ENCODE results near the gene NF1. TPM values are rescaled to one million over a fixed set of nuclear protein-coding genes. Genes with fewer than 3 reads are reported as not detected.
A peak's percentile ranks its signal among the peaks of the same experiment; 100 is the strongest.

Gene NF1
- total and polyA plus RNA-seq, 2 of the 13 experiments (the other 11 are each of a cell fraction or from before 2014, with no cell fraction given), result 21.5 to 26.5 TPM

- Histone ChIP-seq H4K20me1 (ENCODE audit: insufficient read depth, low read length) (no peaks in the 10 kb centered on the region), H3K79me2 (ENCODE audit: insufficient read depth, low read length) (peaks cover 32% of the 10 kb centered on the region), H3K4me3 (replicated peaks in 1 of 3; ENCODE audit: insufficient read depth in 1 of 3, low read depth in 2 of 3, low read length in 3 of 3) (peak overlapping the region; percentile 92 to 99 (median 96)), H2AFZ (ENCODE audit: low read length) (peak overlapping the region; percentile 43), H3K4me2 (ENCODE audit: low read depth, low read length) (peak overlapping the region; percentile 66), H3K27me3 (ENCODE audit: control insufficient read depth in 1 of 2, insufficient read depth in 2 of 2, low read length in 2 of 2) (no peaks in the 10 kb centered on the region; a peak in 1 of 5 replicates), H3K9ac (ENCODE audit: insufficient read depth, low read depth, low read length) (peak overlapping the region; percentile 94; the same call in 1 of the 2 replicates), H3K27ac (ENCODE audit: extremely low read length, insufficient read depth, low read length) (peak overlapping the region; percentile 86), H3K36me3 (replicated peaks in 1 of 2; ENCODE audit: control insufficient read depth in 1 of 2, insufficient read depth in 2 of 2, low read length in 2 of 2) (no peaks in the 10 kb centered on the region), H3K9me3 (ENCODE audit: low read length) (no peaks in the 10 kb centered on the region), H3K4me1 (ENCODE audit: insufficient read depth, low read length) (peaks cover 27% of the 10 kb centered on the region)
- ChIA-PET POLR2A (interaction anchor here (0.8 to 1.3 kb wide), 11 partner anchors 10 to 270 kb away, joined by 3 to 5 read pairs (median 3); partner anchors contain the start of gene CRLF3), CTCF (ENCODE audit: low intra/inter-chr PET ratio, low total read pairs) (no interaction called here)
- DNase-seq (ENCODE audit: low spot score) (peak; percentile 63), ATAC-seq (peak; percentile 20), FAIRE-seq (peak; percentile 42)
- TSS peak; percentile 86 for BruUV-seq (replicated peaks)
- WGBS (ENCODE audit: low lambda C conversion rate), result 5% methylated on average over 15 of the region's 17 CpGs
- intact Hi-C loops (cut with micrococcal nuclease; ENCODE audit: unreplicated experiment), result no loop called here
- in situ Hi-C loops (cut with HindIII; ENCODE audit: extremely low pct_ligation_motif_present, low pct_unique_long_range_greater_than_20kb), result no loop called here
- TF ChIP-seq ELF3 (CRISPR knock-in tag; IDR thresholded peaks at IDR 0.05) (0 out of 2 replicates have a peak, but pooled peaks have one; percentile 8), BCL3 (CRISPR knock-in tag; IDR thresholded peaks at IDR 0.05) (no peak), ATF1 (CRISPR knock-in tag; IDR thresholded peaks at IDR 0.05) (peak; percentile 24; the same call in 1 of the 2 replicates), SAP130 (CRISPR knock-in tag; IDR thresholded peaks at IDR 0.05; ENCODE audit: low read depth) (peak; percentile 44), ZNF549 (CRISPR knock-in tag; IDR thresholded peaks at IDR 0.05) (no peak), RXRA (CRISPR knock-in tag; IDR thresholded peaks at IDR 0.05) (no peak), ZNF253 (CRISPR knock-in tag; IDR thresholded peaks at IDR 0.05; ENCODE audit: borderline replicate concordance) (no peak), SAFB2 (CRISPR knock-in tag; IDR thresholded peaks at IDR 0.05; ENCODE audit: borderline replicate concordance, low read depth) (no peak), ESRRA (CRISPR knock-in tag; IDR thresholded peaks at IDR 0.05; ENCODE audit: low read depth) (no peak), PBX2 (CRISPR knock-in tag; IDR thresholded peaks at IDR 0.05) (no peak), FOXO1 (CRISPR knock-in tag; IDR thresholded peaks at IDR 0.05) (no peak), CREB1 (IDR thresholded peaks at IDR 0.05) (peak; percentile 77), CREB1 (CRISPR knock-in tag; IDR thresholded peaks at IDR 0.05) (peak; percentile 50; the same call in 1 of the 2 replicates), FOXA3 (CRISPR knock-in tag; IDR thresholded peaks at IDR 0.05) (0 out of 2 replicates have a peak, but pooled peaks have one; percentile 7), ZBTB20 (CRISPR knock-in tag; IDR thresholded peaks at IDR 0.05; ENCODE audit: borderline replicate concordance, low read depth) (no peak), ZNF569 (CRISPR knock-in tag; IDR thresholded peaks at IDR 0.05; ENCODE audit: borderline replicate concordance) (no peak), HNRNPL (IDR thresholded peaks at IDR 0.05; ENCODE audit: low read depth, low read length) (no peak), ZNF691 (CRISPR knock-in tag; IDR thresholded peaks at IDR 0.05; ENCODE audit: borderline replicate concordance, low read depth) (no peak), CREM (IDR thresholded peaks at IDR 0.05) (0 out of 2 replicates have a peak, but pooled peaks have one; percentile 19), CREM (CRISPR knock-in tag; IDR thresholded peaks at IDR 0.05) (no peak), RARG (CRISPR knock-in tag; IDR thresholded peaks at IDR 0.05; ENCODE audit: low read depth) (no peak), CHD2 (IDR thresholded peaks at IDR 0.05; ENCODE audit: low read depth, low read length) (no peak), SRF (IDR thresholded peaks at IDR 0.05; ENCODE audit: low read depth, low read length) (no peak), ZNF547 (CRISPR knock-in tag; IDR thresholded peaks at IDR 0.05) (no peak)
Measured at GRCh38 chr17:31093866-31094599, 744 bp upstream of the NF1 start.
